Measurements from ENCODE around the gene RNF212.

Gene RNF212

GRCh38 chr4:1045595-1046201 lies 67.7 kb downstream of the RNF212 start:
- DNase-seq, result no peak

- DNase-seq, result no peak
Observed at GRCh38 chr4:1045193-1045594, 68.2 kb downstream of the RNF212 start.

- no peak for DNase-seq
Observed at GRCh38 chr4:1044469-1045192, 68.7 kb downstream of the RNF212 start.

- DNase-seq, result peak; percentile 74
Observed at GRCh38 chr4:1043651-1044468, 69.5 kb downstream of the RNF212 start.

GRCh38 chr4:1043162-1043561 lies 70.2 kb downstream of the RNF212 start:
- DNase-seq, result no peak

- no peak for DNase-seq
Observed at GRCh38 chr4:1042352-1043055, 70.9 kb downstream of the RNF212 start.

- no peak for DNase-seq
Observed at GRCh38 chr4:1041936-1042330, 71.4 kb downstream of the RNF212 start.

GRCh38 chr4:1041147-1041935 lies 72.0 kb downstream of the RNF212 start:
- DNase-seq, result no peak

- DNase-seq, result no peak
Observed at GRCh38 chr4:1040344-1041146, 72.8 kb downstream of the RNF212 start.

- DNase-seq, result no peak
Observed at GRCh38 chr4:1039493-1040343, 73.6 kb downstream of the RNF212 start.

- no peak for DNase-seq
Observed at GRCh38 chr4:1038948-1039492, 74.3 kb downstream of the RNF212 start.

- DNase-seq, result no peak
Observed at GRCh38 chr4:1036976-1037810, 76.2 kb downstream of the RNF212 start.

- DNase-seq, result no peak
Observed at GRCh38 chr4:1036095-1036494, 77.3 kb downstream of the RNF212 start.

GRCh38 chr4:1035510-1035909 lies 77.9 kb downstream of the RNF212 start:
- DNase-seq, result no peak

GRCh38 chr4:1033840-1034551 lies 79.4 kb downstream of the RNF212 start:
- DNase-seq, result no peak

- no peak for DNase-seq
Observed at GRCh38 chr4:1032861-1033260, 80.5 kb downstream of the RNF212 start.

GRCh38 chr4:1031956-1032795 lies 81.2 kb downstream of the RNF212 start:
- no peak for DNase-seq

- no peak for DNase-seq
Observed at GRCh38 chr4:1031346-1031745, 82.0 kb downstream of the RNF212 start.

Data from activated CD8-positive, alpha-beta memory T cell treated with anti-CD3 and anti-CD28 coated beads, Interleukin-2, amount 50 U/mL, for 48 hours (primary cell).